Astrocyte of the cerebellum (primary cell): ENCODE results near the gene ACTRT2.

ENCODE experiments used
- DNase-seq: peaks from one replicate; pipeline ENCODE4 v3.0.0-alpha.2; 2011; ENCODE audit warnings: low read depth
- H3K4me3 ChIP-seq: 2 replicates; pipeline ENCODE4 v1.5.1; 2011; ENCODE audit warnings: mild to moderate bottlenecking, low read depth, low read length, moderate library complexity
- CTCF ChIP-seq: IDR thresholded peaks from 2 replicates; pipeline ENCODE4 v1.5.1; 2012; ENCODE audit warnings: low read length, low read depth, moderate library complexity, mild to moderate bottlenecking; ENCODE audit errors: missing control alignments
- in situ Hi-C: cut with HindIII; loops from 2 replicates; pipeline ENCODE4 v1.10.0; 2017; ENCODE audit warnings: low sequenced_read_pairs

ACTRT2 gene

DNA sequence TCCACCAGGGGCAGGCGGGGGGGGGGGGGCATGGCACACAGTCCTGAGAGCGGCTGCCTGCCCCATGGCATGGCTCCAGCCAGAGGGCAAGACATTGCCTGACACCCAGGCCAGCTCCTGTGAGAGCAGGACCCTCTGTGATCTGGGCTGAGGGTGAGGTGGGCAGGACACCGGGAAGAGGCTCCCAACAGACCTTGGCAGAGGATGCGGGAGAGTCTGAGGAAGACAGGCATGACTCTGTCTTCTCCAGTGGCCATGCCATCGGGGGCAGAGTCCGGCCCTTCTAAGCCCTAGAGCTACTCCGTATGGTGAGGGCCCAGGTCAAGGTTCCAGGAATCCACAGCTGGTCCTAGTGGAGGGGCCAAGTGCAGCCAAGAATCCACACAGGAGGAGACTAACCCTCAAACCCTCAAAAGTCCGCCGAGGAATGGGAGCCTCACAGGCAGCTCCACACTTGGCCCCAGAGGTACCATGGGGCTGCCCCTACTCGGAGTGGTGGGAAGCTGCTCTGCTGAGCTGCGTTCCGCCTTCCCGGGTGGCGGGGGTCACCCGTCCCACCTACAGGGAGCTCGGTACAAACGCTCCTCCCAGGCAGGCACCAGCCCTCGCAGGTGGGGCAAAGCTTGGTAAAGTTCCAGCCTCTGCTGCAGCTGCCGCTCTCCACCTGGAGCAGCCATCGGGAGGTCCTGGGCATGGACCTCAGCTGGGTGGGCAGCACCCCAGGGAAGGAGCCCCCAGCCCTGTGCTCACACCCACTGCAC lies 6.5 kb downstream of the ACTRT2 start:
- in situ Hi-C loops = no loop called here
- no peak overlapping the region for H3K4me3 ChIP-seq
- TF ChIP-seq CTCF = no peak
- no peak for DNase-seq

- TF ChIP-seq CTCF = no peak
- in situ Hi-C loops = no loop called here
- no peak for DNase-seq
Observed at GRCh38 chr1:3028531-3029282, 7.4 kb downstream of the ACTRT2 start.

DNA sequence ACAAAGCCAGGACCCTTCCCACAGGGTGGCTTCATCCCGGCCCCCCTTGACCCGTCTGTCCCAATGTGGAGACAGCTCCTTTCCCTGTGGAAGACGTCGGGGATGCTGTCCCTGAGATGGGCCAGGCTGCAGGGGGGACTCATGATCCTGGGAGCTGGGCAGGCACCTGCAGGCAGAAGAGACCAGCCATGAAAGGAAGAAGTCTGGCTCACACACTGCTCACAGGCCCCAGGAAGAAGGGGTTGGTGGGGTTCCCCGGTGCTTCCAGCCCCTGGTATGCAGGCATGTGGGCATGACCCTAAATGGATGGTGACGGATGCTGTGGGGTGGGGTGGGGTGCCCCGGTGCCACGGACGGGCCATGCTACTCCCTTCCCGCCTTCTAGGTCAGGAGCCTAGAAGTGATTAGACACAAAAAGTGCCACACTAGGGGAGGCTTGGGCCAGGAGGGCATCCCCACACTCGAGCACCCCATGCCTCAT lies 8.3 kb downstream of the ACTRT2 start:
- in situ Hi-C loops = no loop called here
- no peak for DNase-seq
- no peak for TF ChIP-seq CTCF
- H3K4me3 ChIP-seq = no peak overlapping the region

More at GRCh38 chr1:3028531-3029282, 7.4 kb downstream of the ACTRT2 start:
- H3K4me3 ChIP-seq = no peak overlapping the region

GRCh38 chr1:3029991-3030662 lies 8.9 kb downstream of the ACTRT2 start:
- in situ Hi-C loops = no loop called here
- H3K4me3 ChIP-seq = no peak overlapping the region
- TF ChIP-seq CTCF = no peak
- DNase-seq = no peak

- no peak for DNase-seq
- no peak for TF ChIP-seq CTCF
- in situ Hi-C loops = no loop called here
- no peak overlapping the region for H3K4me3 ChIP-seq
Observed at GRCh38 chr1:3030663-3031381, 9.6 kb downstream of the ACTRT2 start.
